HUES64 (cell line): ENCODE results near the gene EML5.

Source experiments
- H3K27ac ChIP-seq: 2 replicates; pipeline ENCODE4 v1.7.0; 2013; ENCODE audit warnings: low read depth, low read length, inconsistent platforms
- H3K27me3 ChIP-seq: 2 replicates; pipeline ENCODE4 v1.6.1; 2013; ENCODE audit warnings: mild to moderate bottlenecking, low read length; ENCODE audit not compliant: insufficient read depth
- H3K36me3 ChIP-seq: 2 replicates; pipeline ENCODE4 v1.6.1; 2013; ENCODE audit warnings: mild to moderate bottlenecking, low read length; ENCODE audit not compliant: insufficient read depth
- H3K4me1 ChIP-seq: 2 replicates; pipeline ENCODE4 v1.6.1; 2013; ENCODE audit warnings: mild to moderate bottlenecking, low read length, moderate library complexity; ENCODE audit not compliant: insufficient read depth
- H3K4me3 ChIP-seq: 2 replicates; pipeline ENCODE4 v1.5.1; 2013; ENCODE audit warnings: mild to moderate bottlenecking, low read length, moderate library complexity
- H3K9ac ChIP-seq: 2 replicates; pipeline ENCODE4 v1.6.1; 2013; ENCODE audit warnings: mild to moderate bottlenecking, low read depth, low read length
- H3K9me3 ChIP-seq: 2 replicates; pipeline ENCODE4 v1.6.1; 2013; ENCODE audit warnings: low read depth, low read length; ENCODE audit not compliant: insufficient read depth
- WGBS: fragments of 150-250, 120-280 bp; methylation state at CpG from one replicate; pipeline ENCODE4 v1.1.7; 2013; ENCODE audit warnings: missing lambda C conversion rate; 5-methylcytosine and 5-hydroxymethylcytosine counted together

EML5 gene

GRCh38 chr14:88616697-88617096 is 176.1 kb downstream of the EML5 start:
- H3K4me1 ChIP-seq, result peaks cover 12% of the 10 kb centered on the region
- no CpG with 5 or more reads among the region's 1 CpG for WGBS
- no peak overlapping the region for H3K27ac ChIP-seq
- no peak overlapping the region for H3K9ac ChIP-seq
- H3K36me3 ChIP-seq, result peaks cover 31% of the 10 kb centered on the region
- no peaks in the 10 kb centered on the region for H3K27me3 ChIP-seq
- H3K4me3 ChIP-seq, result no peak overlapping the region
- H3K9me3 ChIP-seq, result no peaks in the 10 kb centered on the region

- peaks cover 12% of the 10 kb centered on the region for H3K4me1 ChIP-seq
- H3K27me3 ChIP-seq, result no peaks in the 10 kb centered on the region
- WGBS, result 100% methylated on average over 1 of the region's 3 CpGs
- peaks cover 54% of the 10 kb centered on the region for H3K36me3 ChIP-seq
- no peak overlapping the region for H3K9ac ChIP-seq
- H3K27ac ChIP-seq, result no peak overlapping the region
- no peaks in the 10 kb centered on the region for H3K9me3 ChIP-seq
- no peak overlapping the region for H3K4me3 ChIP-seq
Observed at GRCh38 chr14:88614218-88614907, 178.4 kb downstream of the EML5 start.

- Histone ChIP-seq H3K36me3 (peaks cover 62% of the 10 kb centered on the region), H3K27ac (no peak overlapping the region), H3K4me3 (no peak overlapping the region), H3K9ac (no peak overlapping the region), H3K27me3 (no peaks in the 10 kb centered on the region), H3K9me3 (no peaks in the 10 kb centered on the region), H3K4me1 (peaks cover 10% of the 10 kb centered on the region)
- WGBS, result 90% methylated on average over 5 of the region's 5 CpGs
Observed at GRCh38 chr14:88613552-88614010, 179.2 kb downstream of the EML5 start.

- Histone ChIP-seq H3K36me3 (peaks cover 68% of the 10 kb centered on the region), H3K9me3 (no peaks in the 10 kb centered on the region), H3K27me3 (no peaks in the 10 kb centered on the region), H3K4me3 (no peak overlapping the region), H3K4me1 (peaks cover 4% of the 10 kb centered on the region), H3K27ac (no peak overlapping the region), H3K9ac (no peak overlapping the region)
- WGBS, result 91% methylated on average over 4 of the region's 4 CpGs
Observed at GRCh38 chr14:88612981-88613380, 179.8 kb downstream of the EML5 start.

GRCh38 chr14:88611878-88612277 is 180.9 kb downstream of the EML5 start:
- Histone ChIP-seq H3K27me3 (no peaks in the 10 kb centered on the region), H3K27ac (no peak overlapping the region), H3K4me1 (no peaks in the 10 kb centered on the region), H3K9ac (no peak overlapping the region), H3K4me3 (no peak overlapping the region), H3K9me3 (no peaks in the 10 kb centered on the region), H3K36me3 (peaks cover 79% of the 10 kb centered on the region)
- WGBS, result 89% methylated on average over 1 of the region's 1 CpG

GRCh38 chr14:88607829-88608228 is 184.9 kb downstream of the EML5 start:
- H3K27ac ChIP-seq, result no peak overlapping the region
- no peaks in the 10 kb centered on the region for H3K27me3 ChIP-seq
- H3K36me3 ChIP-seq, result peaks cover 99% of the 10 kb centered on the region
- no peaks in the 10 kb centered on the region for H3K9me3 ChIP-seq
- no peak overlapping the region for H3K9ac ChIP-seq
- no peaks in the 10 kb centered on the region for H3K4me1 ChIP-seq
- H3K4me3 ChIP-seq, result no peak overlapping the region

GRCh38 chr14:88605594-88605993 is 187.2 kb downstream of the EML5 start:
- Histone ChIP-seq H3K9me3 (no peaks in the 10 kb centered on the region), H3K27me3 (no peaks in the 10 kb centered on the region), H3K9ac (no peak overlapping the region), H3K36me3 (peaks cover 99% of the 10 kb centered on the region), H3K4me1 (no peaks in the 10 kb centered on the region), H3K4me3 (no peak overlapping the region), H3K27ac (no peak overlapping the region)
- 90% methylated on average over 2 of the region's 2 CpGs for WGBS

GRCh38 chr14:88604212-88604611 is 188.5 kb downstream of the EML5 start:
- no peaks in the 10 kb centered on the region for H3K9me3 ChIP-seq
- no peak overlapping the region for H3K4me3 ChIP-seq
- H3K4me1 ChIP-seq, result no peaks in the 10 kb centered on the region
- H3K27ac ChIP-seq, result no peak overlapping the region
- H3K9ac ChIP-seq, result no peak overlapping the region
- peaks cover 99% of the 10 kb centered on the region for H3K36me3 ChIP-seq
- H3K27me3 ChIP-seq, result no peaks in the 10 kb centered on the region

- no peaks in the 10 kb centered on the region for H3K4me1 ChIP-seq
- H3K27me3 ChIP-seq, result no peaks in the 10 kb centered on the region
- no peak overlapping the region for H3K27ac ChIP-seq
- peaks cover 100% of the 10 kb centered on the region for H3K36me3 ChIP-seq
- 91% methylated on average over 10 of the region's 10 CpGs for WGBS
- H3K9me3 ChIP-seq, result no peaks in the 10 kb centered on the region
- no peak overlapping the region for H3K9ac ChIP-seq
- no peak overlapping the region for H3K4me3 ChIP-seq
Observed at GRCh38 chr14:88599761-88600439, 192.9 kb downstream of the EML5 start.

- H3K4me1 ChIP-seq, result no peaks in the 10 kb centered on the region
- H3K9ac ChIP-seq, result no peak overlapping the region
- H3K36me3 ChIP-seq, result peaks cover 100% of the 10 kb centered on the region
- H3K9me3 ChIP-seq, result no peaks in the 10 kb centered on the region
- WGBS, result 96% methylated on average over 8 of the region's 8 CpGs
- no peak overlapping the region for H3K27ac ChIP-seq
- no peaks in the 10 kb centered on the region for H3K27me3 ChIP-seq
- H3K4me3 ChIP-seq, result no peak overlapping the region
Observed at GRCh38 chr14:88599326-88599725, 193.4 kb downstream of the EML5 start.

- Histone ChIP-seq H3K9me3 (no peaks in the 10 kb centered on the region), H3K4me3 (no peak overlapping the region), H3K4me1 (no peaks in the 10 kb centered on the region), H3K36me3 (peaks cover 100% of the 10 kb centered on the region), H3K9ac (no peak overlapping the region), H3K27ac (no peak overlapping the region), H3K27me3 (no peaks in the 10 kb centered on the region)
- WGBS, result 100% methylated on average over 1 of the region's 2 CpGs
Observed at GRCh38 chr14:88598097-88598675, 194.6 kb downstream of the EML5 start.
